Dermis blood vessel endothelial cell (primary cell): ENCODE data around the gene ABCA13. TPM values are rescaled to one million over a fixed set of nuclear protein-coding genes. Genes with fewer than 3 reads are reported as not detected.

Experiments used
- DNase-seq: peaks from one replicate; pipeline ENCODE4 v3.0.0; 2010
- total RNA-seq: library from RNA; depleted of rRNA; stranded (reverse); fragments of >200 nt; gene quantifications from 2 replicates; pipeline ENCODE4 v1.2.3, GENCODE V29; 2014

The ABCA13 gene
- total RNA-seq, 1 donor from 2014 or later = under 0.01 TPM

DNA sequence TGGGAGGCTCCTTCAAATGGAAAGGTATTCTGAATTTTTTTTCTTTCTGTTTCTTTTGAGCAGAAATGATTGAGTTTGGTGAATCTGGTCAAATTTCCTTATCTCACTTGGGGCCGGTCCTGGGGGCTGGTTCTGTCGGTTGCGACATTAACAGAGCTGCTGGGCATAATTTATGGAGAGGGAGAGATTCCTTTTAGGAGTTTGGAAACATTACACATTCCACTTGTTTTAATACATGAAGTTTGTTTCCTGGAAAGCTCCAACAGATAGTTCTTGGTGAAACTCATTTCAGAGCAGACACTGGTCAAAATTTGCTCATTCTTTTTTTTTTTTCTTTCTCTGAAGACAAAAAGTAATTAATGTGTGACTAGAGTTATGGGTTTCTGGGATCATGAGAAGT, 129.9 kb downstream of the ABCA13 start:
- DNase-seq = no peak

DNA sequence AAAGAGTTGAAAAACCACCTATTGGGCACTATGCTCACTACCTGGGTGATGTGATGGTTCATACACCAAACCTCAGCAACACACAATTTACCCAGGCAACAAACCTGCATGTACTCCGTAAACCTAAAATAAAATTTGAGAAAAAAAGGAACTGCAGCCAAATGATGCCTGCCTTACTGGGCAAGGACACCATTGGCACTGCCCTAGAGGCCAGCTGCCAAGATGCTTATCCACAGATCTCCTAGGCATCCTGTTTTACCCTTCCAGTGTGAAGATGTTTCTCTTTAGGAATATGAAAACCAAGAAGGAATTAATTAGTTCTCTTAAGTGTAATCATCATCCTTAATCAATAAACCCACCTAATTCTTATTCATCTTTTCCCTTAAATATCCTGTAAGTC, 133.4 kb downstream of the ABCA13 start:
- DNase-seq = no peak

DNA sequence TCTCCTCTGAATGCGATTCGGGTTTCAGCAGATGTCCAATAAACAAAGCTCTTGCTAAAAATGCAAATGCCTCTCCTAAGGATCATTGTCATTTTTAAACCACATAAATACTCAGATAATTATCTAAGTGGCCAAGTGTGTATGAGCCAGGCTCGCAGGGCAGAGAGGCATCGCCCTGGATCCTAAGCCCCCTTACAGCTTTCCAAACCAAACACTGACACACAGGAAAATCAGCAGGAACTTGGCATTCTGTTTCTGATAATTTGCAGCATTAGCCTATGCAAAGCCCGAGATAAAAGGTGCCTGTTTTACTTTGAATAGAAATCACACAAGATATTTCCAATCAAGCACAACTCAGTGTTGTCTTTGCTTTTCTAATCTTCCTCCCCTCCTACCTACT, 134.4 kb downstream of the ABCA13 start:
- DNase-seq = no peak

DNA sequence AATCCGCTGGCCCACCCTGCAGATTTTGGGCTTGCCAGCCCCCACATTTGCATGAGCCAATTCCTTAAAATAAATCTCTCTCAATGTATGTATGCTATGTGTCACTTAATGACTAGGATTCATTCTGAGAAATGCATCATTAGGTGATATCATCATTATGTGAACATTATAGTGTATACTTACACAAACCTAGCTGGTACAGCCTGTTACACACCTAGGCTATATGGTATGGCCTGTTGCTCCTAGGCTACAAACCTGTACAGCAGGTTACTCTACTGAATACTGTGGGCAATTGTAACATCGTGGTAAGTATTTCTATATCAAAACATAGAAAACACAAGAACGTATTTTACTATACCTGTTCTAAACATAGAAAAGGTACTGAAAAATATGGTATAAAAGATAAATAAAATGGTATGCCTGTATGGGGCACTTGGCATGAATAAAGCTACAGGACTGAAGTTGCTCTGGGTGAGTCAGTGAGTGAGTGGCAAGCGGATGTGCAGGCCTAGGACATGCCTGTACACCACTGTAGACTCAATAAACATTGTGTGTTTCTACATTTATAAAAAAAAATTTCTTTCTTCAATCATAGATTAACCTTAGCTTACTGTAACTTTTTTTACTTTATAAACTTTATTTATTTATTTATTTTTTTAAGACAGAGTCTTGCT, 135.9 kb downstream of the ABCA13 start:
- no peak for DNase-seq

DNA sequence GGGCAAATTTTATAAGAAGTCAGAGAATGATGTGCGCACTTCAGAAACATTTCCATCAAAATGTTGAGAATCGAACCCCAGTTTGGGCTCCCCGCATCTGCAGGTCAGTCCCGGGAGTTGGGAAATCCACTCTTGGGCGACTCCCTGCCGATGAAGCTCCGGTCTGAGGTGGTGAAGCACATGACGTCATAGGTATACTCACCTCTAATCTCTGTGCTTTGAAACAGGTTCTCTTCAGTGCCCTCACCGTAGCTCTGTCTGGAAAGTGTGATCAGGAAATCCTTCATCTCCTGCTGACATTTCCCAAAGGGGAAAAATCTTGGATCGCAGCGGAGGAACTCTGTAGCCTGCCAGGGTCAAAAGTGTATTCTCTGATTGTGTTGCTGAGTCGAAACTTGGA, 138.5 kb downstream of the ABCA13 start:
- DNase-seq = no peak

DNA sequence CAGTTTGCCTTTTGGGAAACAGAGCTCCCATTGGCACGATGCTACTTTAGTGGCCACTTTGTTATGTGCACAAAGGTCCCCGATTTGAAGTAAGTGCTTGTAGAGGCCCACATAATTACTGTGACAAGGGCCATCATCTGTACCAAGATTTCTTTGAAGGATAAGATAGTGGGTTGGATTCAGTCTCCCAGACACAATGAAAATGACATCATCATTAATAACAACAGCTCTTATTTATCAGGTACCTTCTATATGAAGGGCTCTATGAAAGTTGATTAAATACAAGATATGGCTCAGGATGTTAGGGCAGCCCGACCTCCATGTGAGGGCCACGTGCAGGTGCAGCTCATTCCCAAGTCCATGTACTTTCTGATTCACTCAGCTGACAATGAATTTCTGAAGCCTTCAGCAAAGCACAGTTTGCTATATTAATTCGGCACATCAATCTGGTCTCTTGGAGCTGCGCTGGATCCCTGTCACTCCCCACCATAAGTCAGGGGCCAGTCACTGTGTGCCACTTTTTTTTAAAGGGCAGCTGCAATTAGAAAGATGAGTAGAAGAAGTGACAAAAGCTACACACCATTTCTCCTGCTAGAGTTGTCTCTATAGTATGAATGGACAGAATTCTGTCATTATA, 140.3 kb downstream of the ABCA13 start:
- no peak for DNase-seq

DNA sequence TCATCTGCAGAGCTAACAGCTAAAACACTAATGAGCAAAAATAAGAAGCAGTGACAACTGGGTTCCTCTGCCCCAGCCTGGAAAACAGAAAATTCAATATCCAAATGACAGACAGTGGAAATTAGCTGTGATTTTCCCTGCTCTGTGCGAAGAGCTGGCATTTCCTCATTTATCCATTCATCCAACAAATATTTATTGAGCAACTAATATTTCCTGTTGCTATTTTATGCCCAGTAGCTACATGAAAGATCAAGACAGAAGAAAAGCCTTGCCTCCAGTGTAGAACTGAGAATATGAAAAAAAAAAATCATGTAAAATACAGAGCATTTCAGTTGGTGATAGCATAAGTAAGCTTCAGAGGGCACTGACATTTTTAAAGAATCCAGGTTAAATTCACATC, 140.9 kb downstream of the ABCA13 start:
- DNase-seq = no peak

DNA sequence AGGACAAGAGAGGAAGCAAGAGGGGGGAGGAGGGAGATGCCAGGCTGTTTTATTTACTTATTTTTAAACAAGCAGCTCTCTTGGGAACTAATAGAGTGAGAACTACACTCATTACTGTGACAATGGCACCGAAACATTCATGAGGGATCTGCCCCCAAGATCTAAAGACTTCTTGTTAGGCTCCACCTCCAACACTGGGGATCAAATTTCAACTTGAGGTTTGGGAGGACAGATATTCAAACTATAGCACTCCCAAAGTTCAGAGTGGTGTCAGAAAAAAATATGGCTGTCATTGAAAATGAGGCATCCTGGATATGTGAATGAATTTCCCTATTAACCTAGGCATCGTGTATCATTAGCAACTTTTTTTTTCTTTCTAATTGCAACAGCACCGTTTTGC, 145.5 kb downstream of the ABCA13 start:
- no peak for DNase-seq

DNA sequence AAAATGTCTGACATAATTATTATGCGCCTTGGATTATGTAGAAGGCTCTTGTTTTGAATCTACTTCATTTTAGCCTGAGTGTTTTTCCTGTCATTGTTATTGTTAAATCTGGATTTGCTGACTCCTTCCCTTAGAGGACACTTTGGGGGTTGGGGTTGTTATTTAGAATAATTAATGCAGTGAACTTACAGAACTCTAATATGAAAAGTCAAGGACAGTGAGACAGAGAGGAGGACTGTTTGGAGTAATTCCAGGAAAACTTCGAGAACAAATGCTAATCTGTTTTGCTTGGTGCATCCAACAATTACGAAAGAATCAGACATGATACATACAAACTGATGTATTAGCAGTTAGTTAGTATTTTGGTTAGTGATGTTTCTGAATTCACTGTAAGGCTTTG, 146.1 kb downstream of the ABCA13 start:
- DNase-seq = no peak

DNA sequence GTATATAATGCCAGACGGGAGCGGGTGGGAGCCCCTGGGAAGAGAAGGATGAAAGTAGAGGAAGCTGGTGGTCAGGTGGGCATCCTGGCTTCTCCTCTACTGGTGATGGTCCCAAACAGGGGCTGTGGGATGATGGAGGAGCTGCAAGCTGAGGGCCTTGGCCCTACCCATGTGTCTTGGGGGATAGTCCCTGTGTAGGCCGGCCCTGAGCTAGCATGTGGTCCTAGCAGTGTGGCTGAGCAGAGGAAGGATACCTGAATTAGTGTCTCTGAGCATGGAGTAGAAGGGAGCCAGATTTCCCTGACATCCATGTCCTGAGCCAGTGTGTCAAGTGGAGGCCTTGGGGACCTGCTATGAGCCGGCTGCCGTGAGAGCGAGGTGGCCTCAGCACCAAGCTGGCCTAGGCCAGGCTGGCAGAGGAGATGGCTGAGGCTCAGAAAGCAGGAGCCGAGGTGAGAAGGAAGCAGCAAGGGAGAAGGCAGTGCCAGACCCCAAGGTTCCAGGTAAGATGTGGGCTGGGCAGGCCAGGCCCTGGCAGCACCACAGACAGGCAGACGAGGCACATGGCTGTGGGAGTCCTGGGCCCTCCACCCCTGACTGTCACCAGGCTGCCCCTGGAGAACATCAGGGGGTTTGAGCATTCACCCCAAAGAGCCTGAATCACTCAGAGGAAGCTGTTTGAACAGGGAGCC, 150.2 kb downstream of the ABCA13 start:
- DNase-seq = no peak

DNA sequence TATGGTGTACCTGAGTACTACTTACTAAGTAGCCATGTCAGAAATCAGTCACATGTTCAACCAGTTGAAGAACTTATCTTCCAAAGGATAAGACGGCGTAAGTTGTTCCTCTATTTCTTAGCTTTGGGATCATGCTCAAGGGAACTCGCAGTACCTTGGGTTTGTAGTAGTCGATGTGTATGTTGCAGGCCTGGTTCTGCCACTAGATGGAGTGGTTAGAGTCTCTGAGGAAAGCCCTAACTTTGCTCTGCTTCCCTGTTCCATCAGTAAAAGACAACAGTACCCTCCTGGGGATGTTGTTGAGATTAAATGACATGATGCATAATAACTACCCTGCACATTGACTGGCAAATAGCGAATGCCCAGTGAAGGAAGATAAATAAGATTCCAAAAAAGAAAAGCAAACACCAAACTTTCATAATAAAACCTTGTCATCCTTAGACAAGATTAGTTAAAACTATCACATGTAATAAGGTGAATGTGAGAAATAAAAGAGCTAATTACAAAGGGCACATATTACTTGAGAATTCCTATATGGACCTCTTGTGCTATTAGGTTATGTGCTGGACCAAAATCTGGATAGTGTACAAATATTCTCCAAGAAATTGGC, 165.9 kb downstream of the ABCA13 start:
- peak; percentile 0 for DNase-seq

DNA sequence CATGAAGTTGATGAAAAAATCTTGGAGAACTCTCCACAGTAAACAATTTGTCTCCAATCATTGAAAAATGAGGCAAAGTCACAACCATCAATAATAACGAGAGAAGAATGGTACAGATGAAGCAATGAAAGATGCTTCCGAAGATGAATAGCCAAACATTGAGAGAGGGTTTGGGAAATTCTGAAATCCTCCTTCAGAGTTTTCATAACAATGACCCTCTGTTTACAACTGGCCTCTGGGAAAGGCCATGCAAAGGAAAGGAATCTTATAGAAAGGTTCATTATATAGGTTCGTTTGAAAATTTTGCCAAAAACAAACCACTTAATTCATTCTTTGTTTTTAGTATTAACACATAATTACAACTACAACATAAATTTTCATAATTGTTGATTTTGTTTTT, 166.5 kb downstream of the ABCA13 start:
- no peak for DNase-seq

DNA sequence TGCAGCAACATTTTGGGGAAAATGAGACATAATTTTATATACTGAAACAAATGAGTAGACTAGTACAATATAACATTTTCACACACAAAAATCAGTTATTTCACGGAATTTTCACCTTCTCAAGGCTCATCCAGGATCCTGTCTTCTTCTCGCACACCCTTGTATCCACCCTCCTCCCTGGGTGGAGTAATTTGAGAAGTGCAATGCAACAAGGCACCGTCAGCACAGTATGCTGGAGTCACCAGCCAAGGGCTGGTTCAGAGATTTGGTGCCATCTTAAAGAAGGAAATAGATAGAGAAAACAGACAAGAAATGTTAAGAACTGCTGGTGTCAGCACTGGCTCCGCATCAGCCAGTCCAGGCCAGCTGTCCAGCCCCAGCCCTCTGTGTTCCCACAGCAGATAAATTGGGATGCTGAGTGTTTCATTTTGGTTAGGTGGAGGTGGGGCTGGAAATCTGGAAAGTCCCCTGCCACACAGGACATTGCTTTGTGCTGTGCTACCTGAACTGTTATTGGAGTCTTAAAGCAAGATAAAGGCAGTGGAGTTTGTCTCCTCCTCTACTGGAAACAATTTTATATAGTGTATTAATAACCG, 176.1 kb downstream of the ABCA13 start:
- no peak for DNase-seq

DNA sequence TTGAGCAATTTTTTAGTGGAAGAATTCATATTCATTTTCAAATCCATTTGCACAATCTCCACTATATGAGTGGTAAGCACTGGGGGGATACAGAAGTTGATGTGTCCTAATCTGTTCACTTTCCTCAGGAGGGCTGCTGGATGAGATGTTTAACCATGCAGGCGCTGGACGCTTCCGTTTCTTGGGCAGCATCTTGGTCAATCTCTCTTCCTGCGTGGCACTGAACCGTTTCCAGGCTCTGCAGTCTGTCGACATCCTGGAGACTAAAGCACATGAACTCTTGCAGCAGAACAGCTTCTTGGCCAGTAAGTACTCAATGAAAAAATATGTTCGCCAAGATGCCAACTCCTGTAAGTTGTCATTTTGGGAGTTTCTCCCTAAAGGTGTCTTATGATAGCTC, 179.3 kb downstream of the ABCA13 start:
- DNase-seq = no peak

DNA sequence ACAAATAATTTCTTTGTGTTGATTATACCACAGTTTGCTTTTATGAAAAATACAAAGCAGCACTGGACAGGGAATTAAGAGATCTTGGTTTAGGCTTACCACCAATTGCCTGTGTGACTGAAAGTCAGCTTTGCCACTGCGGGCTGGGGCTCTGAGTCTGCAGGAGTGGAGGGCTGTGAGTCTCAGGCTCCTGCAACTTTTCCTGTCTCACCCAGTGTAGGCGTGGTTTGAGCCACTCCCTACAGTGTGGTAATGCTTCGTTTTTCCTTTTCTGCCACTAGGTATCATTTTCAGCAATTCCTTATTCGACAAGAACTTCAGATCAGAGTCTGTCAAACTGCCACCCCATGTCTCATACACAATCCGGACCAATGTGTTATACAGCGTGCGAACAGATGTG, 180.6 kb downstream of the ABCA13 start:
- no peak for DNase-seq

DNA sequence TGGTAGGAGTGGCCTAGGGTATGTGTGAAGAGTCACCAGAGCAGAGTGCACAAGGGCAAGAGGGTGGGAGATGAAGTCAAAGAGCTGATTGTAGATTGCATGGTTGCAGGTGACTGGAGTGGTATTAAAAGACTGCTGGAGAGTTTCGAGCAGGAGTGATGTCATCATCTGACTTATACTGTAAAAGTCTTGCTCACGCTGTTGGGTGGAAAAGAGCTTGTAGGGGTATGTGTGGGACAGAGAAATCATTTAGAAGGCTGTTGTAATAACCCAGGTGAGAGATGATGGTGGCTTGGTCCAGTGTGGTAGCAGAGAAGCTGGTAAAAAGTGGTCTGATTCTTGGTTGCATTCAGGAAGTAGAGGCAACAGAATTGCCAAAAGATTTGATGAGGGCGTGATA, 184.1 kb downstream of the ABCA13 start:
- DNase-seq = no peak

DNA sequence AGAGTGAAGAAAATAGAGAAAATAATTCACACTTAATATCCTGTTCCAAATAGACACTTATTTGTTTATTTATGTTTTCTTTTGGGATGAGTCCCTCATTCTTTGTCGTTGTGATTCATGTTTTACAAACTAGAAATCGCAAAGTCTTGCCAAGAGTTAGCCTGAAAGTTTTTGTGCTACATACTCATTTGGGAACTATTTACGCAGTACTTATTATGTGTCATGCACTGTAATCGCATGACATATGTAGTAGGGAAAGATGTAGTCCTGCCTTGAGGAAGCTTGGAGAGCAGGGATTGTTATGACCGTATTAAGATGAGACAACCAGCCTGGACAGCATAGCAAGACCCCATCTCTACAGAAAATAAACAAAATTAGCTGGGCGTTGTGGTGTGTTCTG, 189.3 kb downstream of the ABCA13 start:
- DNase-seq = no peak

DNA sequence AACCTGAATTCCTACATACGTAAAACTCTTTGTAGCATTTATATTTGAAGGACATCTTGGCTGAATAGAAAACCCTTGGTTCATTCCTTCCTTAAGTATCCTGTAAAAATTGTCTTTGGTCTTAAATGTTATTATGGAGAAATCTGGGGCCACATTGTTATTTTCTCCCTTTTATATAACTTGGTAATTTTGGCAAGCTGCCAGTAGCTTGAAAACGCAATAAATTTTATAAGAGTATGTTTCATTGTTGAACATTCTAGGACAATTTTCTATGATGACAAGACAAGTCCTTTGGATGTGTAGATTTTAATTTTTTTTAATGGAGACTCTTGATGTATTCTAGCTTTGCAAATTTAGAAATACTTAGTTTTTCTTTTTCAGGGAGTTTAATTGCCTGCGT, 191.9 kb downstream of the ABCA13 start:
- DNase-seq = no peak

DNA sequence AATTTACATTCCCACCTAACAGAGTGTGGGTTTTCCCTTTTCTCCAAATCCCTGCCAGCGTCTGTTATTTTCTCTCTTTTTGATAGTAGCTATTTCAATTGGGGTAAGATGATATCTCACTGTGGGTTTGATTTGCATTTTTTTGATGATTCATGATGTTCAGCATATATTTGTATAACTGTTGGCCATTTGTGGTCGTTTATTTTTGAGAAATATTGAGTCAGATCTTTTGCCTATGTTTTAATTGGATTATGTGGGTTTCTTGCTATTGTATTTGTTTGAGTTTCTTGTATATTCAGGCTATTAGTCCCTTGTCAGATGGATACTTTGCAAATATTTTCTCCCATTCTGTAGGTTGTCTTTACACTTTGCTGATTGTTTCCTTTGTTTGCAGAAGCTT, 193.8 kb downstream of the ABCA13 start:
- no peak for DNase-seq

DNA sequence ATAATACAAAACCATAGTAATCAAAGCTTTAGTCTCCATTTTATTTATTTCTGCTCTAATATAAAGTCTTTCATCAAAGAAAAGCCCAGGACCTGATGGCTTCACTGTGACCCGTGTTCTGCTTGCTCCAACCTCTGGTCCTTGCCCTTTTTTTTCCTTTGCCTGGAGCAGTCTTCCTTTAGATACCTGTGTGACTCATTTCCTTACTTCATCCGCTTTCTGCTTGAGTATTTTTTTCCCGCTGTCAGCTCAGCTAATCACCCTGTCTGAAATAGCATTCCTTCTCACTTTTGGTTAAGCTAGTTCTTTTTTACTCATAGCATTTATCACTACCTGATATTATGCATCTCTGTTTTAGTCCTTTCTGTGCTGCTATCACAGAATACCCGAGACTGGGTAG, 194.8 kb downstream of the ABCA13 start:
- DNase-seq = no peak

DNA sequence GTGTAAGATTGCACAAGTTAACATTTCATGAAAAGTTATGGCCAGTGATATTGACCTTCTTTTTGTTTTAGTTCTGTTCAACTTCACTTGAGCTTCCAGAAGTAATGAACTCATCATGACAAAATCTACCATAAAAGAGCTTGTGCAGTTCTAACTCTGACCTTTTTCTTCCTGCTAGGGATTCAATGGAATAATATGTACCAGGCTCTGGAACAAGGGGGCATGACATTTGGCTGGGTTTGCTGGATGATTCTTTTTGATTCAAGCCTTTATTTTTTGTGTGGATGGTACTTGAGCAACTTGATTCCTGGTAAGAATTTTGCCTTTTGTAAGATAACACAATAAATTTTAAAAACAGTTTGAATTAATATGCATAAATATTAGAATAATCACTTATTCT, 205.0 kb downstream of the ABCA13 start:
- no peak for DNase-seq

DNA sequence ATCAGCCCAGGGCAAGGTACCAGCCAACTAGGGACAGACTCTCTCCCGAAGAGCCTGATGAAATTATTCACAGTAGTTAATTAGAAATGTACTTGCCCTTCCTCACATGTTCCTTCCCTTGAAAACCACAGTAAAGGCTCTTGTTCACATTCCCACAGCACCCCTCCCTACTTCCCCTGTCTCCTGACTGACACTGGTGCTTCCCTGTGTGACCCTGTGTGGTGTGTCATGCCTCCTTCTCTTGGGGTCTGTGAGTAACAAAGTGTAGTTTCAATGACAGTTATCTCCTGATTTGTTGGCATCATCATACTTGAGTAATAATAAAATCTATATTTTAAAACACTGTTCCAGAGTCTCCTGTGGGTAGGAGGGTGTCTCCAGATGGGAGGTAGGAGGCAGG, 209.7 kb downstream of the ABCA13 start:
- DNase-seq = no peak

DNA sequence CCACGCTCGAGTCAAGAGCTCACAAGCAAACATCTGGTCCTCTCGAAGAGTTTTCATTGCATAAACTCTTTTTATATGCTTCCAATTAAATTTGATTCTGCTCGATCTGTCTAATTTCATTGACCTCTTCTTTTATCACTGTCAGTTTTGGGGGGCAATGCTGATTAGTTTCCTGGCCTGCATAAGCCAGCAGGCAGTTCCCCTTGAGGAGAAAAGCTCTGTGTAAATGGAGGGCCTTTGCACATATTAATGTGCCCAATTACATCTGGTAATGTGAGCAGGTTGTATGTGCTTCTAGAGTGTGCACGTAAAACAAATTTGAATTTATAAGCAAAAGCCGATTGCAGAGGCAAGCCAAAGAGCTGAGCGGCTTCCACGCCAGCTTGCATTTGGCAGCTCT, 210.3 kb downstream of the ABCA13 start:
- no peak for DNase-seq
